ENCODE measurements around the gene KCNQ1.
A peak's percentile ranks its signal among the peaks of the same experiment; 100 is the strongest.

The KCNQ1 gene

DNA sequence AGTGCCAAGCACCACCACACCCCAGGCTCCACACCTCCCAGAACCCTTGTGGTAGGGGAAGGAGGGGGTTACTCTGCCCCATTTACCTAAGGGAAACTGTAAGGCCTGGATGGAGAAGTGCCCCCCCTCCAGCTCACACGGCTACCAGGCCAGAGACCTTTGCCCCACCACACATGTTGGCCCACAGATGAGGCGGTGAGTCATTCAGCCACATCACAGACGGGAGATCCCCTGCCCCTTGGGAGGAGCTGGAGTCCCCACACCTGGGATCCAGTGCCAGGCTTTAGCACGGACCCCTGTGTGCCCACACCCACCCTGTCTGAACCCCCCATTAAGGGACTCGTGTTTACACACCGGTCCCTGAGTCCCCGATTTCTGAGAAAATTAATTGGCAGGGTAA lies 415.8 kb downstream of the KCNQ1 start:
- DNase-seq (ENCODE audit: low spot score): no peak

GRCh38 chr11:2862395-2863275 lies 417.8 kb downstream of the KCNQ1 start:
- DNase-seq (ENCODE audit: low spot score): no peak

- DNase-seq (ENCODE audit: low spot score): no peak
Measured at GRCh38 chr11:2863276-2863618, 418.4 kb downstream of the KCNQ1 start.

DNA sequence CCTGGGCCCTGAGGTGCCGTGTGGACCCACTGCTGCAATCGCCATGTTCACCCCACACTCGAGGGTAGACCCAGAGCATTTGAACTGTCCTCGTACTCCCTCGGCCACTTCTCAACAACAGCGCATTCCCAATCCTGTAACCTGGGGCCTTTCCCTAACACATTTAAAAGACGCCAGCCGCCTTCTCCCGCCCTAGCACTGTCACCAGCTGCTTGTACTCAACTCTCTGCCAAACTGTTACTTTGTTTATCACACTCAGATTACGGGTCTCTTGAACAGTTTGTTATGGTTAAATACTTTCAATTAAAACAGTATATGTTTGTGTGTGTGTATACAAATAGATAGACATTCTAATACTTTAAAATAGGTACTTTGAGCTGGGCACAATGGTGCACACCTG lies 420.1 kb downstream of the KCNQ1 start:
- DNase-seq (ENCODE audit: low spot score): no peak

DNA sequence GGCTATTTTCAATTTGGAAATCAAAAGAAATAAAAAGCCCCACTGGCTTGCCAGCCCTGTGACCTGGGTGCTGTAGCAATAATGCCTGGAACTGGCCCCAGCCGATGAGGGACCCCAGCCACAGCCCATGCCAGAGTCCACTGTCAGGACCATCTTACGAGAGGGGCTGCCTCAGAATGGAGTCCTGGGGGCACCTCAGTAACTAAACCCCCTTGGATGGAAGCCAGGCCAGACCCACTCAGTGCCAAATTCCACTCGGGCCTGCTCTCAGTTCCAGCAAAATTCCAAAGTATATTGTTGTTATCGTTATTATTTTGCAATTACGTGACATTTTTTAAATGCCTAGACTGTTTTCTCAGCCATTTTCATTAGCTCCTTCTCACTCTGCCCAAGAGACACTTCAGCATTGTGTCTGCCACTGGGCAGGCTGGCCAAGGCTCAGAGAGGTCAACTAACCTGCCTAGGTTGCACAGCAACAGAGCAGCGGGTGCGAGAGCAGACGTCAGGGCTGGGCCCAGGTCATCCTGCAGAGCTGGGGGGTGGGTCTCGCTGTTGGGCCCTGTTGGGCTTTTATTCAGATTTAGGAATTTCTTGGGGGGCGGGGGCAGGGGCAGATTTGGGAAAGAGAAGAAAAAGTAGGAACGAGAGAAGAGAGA lies 421.2 kb downstream of the KCNQ1 start:
- DNase-seq (ENCODE audit: low spot score): no peak

DNA sequence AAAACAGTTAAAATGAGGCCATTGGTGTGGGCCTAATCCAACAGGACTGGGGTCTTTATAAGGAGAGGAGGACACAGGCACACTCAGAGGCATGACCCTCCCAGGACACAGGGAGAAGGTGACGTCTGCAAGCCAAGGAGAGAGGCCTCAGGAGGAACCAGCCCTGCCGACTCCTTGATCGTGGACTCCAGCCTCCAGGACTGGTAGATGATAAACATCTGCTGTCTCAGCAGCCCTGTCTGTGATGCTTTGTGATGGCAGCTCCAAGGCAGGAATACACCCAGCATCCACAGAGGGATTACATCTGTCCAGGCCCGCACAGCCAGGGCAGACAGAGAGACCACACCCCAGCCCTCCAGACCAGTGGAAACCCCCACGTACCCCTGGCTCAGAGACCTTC lies 422.3 kb downstream of the KCNQ1 start:
- DNase-seq (ENCODE audit: low spot score): no peak

GRCh38 chr11:2867722-2868505 lies 423.1 kb downstream of the KCNQ1 start:
- DNase-seq (ENCODE audit: low spot score): peak; percentile 28

- DNase-seq (ENCODE audit: low spot score): no peak
Measured at GRCh38 chr11:2868506-2869133, 423.8 kb downstream of the KCNQ1 start.

DNA sequence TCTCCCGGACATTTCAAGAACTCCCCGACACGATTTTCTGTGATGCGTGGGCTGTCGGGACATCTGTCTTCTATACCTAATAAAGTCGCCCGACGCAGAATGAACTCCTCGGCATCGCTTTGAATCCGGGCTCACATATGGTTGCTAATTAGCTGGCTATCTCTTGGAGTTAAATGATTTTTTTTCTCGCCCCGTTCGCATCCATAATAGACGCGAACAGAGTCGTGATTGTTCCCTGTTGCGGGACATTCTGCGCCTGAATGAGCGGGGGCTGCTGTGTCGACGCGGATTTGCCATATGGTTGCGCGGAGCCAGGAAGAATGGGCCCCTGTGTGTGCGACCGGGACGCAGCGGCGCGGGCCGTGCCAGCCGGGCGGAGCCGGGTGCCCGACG lies 424.3 kb downstream of the KCNQ1 start:
- no peak for DNase-seq (ENCODE audit: low spot score)

GRCh38 chr11:2869561-2870427 lies 425.0 kb downstream of the KCNQ1 start:
- DNase-seq (ENCODE audit: low spot score): no peak

DNA sequence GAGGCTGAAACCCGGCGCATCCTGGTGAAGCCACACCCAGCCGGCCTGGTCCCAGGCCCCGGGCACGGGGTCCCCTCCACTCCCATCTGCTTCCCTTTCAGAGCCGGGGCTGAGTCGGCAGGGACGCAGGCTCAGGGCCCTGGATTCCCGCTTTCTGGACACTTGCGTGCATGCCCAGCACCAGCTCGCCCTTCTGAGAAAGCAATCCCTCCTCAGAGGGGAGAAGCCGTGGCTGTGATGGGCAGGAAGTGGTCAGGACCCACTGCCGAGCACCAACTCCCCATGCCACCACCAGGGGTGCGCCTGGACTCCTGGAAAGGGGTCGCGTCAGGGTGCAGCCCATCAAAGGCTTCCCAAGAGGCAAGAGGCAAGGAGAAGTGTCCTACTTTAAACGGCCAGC lies 425.7 kb downstream of the KCNQ1 start:
- no peak for DNase-seq (ENCODE audit: low spot score)

DNA sequence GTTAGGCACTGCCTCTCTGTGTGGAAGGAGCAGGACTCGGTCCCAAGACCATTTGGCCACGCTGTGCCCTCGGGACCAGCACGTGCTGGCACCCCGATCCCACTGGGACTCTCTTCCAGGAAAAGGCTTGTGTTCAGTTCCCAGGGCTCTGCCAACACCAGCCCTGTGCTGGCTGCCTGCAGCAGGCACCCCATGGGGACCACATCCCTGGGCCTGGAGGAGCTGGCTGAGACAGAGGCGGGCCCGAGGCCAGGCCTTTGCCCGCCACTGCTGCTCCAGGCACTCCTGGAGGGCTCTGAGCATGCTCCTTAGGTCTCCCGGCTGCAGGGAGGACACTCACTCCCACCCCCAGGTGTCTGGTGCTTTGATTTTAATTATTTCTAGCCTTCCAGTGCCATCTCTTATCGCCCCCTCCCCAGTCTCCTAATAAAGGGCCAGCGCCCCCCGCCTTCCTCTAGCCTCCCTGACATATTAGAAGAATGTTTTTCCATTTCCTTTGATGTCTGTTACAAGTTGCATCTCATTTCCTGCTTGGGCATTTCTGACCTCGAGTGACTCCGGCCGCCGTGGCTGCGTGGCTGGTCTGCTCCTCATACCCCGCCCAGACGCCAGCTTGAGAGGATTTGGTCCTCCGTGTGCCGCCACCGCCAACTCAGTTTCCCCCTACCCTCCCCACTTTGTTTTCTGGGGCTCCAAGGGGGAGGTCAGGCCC lies 426.3 kb downstream of the KCNQ1 start:
- DNase-seq (ENCODE audit: low spot score): no peak

DNA sequence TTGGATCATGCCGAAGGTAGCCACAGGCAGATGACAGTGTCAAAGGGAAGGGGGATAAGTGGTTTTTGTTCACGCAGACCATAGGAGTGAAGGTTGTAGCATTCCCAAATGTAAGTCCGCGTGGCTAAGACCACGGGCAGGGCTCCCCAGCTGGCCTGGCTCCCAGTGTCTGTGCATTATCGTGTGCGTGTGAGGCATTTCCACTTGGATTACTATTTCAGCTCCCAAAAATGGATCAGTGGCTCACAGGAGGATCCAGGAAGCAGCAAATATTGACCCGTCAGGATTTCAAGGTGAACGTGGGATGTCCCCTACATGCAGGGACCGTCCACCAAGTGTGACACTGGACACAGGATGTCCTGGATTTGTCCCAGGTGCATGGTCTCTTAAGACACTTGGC lies 430.2 kb downstream of the KCNQ1 start:
- DNase-seq (ENCODE audit: low spot score): no peak

- DNase-seq (ENCODE audit: low spot score): no peak
Measured at GRCh38 chr11:2877474-2877873, 432.7 kb downstream of the KCNQ1 start.

DNA sequence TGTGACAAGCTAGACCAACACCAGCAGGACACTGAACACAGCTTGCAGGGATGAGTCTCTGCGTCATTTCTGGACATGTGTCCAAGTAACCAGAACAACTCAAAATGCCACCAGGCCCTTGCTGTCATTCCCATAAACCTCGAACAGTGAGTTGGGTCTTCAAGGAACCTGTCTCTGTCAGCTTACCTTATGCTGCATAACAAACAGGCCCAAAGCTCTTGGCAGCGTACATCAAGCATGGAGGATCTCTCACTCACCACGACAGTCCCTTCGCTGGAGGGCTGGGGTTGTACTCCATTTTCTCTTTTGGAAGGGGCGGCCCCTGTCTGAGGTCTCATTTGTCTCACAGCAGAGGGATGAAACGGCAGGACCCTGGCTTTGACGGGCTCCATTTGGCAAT lies 434.0 kb downstream of the KCNQ1 start:
- DNase-seq (ENCODE audit: low spot score): no peak

- DNase-seq (ENCODE audit: low spot score): no peak
Measured at GRCh38 chr11:2880646-2881045, 435.8 kb downstream of the KCNQ1 start.

DNA sequence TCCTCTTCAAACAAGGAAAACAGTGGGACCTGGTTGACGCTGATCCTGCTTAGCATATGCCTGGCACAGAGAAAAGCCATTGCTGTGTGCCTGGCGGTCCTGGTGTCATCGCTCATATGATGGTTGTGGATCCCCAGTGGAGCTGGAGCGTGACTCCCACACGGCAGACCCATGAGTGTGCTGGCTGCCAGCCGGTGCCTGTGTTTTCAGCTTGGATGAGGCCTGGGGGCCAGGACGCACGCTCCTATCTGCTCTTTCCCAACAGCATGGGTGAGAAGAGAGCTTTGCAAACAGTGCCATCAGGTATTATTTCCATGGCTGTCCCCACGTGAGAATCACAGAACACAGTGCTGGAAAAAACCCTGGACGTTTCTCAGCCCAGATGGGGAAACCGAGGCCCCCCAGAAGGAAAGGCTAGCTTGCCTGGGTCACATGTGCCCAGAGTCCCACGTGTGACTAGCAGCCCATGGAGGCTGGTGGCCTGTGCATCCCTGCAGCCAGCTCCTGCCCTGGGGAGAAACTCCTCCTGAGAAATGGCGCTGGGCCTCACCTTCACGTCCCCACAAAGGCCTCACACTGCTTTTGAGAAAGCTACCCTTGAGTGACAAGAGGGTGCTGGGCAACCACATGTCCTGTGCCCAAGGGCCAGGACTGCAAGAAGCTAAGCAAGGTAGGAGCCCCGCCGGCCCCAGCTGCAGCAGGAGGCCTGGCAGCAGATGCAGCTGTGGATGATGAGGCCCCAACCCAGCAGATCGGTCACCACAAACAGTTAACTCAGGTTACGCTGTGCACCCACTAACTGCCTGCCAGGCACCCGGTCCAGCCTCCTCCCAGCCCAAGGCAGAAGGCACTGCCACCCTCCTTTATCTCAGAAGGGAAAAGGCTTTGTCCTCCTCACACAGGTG lies 436.5 kb downstream of the KCNQ1 start:
- no peak for DNase-seq (ENCODE audit: low spot score)

DNA sequence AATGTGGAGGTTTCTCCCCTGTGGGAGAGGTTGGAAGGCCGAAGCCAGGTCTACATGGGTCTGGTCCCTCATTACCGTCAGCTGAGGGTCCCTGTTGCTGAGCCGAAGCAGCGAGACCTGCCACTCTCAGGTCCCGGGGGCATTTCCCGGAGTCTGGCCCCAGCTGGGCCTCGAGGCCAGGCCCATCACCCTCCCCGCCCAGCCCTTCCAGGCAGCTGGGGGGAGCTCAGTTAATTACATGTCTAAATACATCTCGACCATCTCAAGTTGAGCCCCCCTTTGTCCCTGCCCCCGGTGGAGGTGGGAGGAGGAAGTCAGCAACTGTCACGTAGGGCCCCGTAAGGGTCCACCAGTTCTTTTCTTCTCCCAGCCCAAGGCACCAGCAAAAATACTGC lies 437.2 kb downstream of the KCNQ1 start:
- no peak for DNase-seq (ENCODE audit: low spot score)

GRCh38 chr11:2882396-2883110 lies 437.7 kb downstream of the KCNQ1 start:
- DNase-seq (ENCODE audit: low spot score): no peak
